ENCODE data around the gene FKBP8. TPM values are rescaled to one million over a fixed set of nuclear protein-coding genes. Genes with fewer than 3 reads are reported as not detected.
"Not testable (repeated sequence)": the region's sequence is repeated elsewhere in the genome, so short reads cannot be mapped to it uniquely, and the experiment has no call there.

FKBP8 gene
- total RNA-seq, 2 donors from 2014 or later: 189 to 224 TPM

DNA sequence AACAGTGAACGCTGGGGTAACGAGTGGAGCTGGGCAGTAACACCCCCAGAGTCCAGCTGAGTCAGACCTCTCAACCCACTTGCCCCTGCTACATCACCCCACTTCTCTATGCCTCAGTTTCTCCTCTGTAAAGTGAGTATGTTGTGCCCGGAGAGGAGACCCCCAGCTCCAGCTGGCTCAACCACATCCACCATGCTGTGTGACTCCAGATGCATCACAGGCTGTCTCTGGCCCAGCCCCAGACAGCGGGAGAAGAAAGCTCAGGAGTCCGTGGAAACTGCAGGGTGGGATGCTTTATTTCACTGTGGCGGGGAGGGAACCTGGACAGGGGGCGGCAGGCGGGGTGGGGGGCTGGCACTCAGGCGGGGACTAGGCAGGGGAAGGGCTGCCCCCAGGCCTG lies 11.9 kb downstream of the FKBP8 start:
- intact Hi-C loops (cut with DNase I): no loop called here
- no peak for DNase-seq (ENCODE audit: low spot score)

DNA sequence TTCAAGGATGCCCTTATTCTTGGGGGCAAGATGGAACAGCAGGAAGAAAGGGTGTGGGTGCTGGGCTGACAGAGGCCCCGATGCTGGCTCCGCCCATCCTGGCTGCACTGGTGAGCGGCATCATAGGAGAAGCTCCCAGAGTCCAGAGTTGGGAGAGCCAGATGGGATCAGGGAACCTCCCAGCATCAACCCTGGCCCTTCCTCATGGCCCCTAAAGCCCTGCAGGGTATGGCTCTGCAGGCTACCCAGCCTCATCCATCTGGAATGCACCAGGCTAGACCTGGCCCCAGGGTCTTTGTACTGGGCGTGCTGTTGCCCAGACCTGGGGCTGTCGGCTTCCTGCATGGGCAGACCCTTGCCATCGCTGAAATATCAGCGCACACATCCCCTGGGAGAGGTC lies 13.6 kb downstream of the FKBP8 start:
- DNase-seq (ENCODE audit: low spot score): no peak
- intact Hi-C loops (cut with DNase I): no loop called here

DNA sequence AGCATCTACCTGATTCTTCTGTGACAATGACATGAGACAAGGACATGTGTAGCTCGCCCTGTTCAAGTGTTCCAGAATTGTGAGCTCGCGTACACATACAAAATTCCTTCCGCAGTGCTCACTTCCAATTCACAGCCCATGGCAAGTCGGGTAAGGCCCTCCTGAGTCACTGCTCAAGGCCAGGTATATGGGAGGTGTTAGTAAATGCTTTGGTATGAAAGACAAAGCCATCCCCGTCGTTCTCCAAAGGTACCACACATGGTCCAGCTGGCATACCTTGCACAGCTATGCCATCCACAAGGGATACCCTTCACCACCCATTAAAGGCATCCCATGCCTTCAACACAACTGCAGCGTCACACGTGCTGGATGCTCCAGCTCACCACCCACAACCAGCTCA lies 17.1 kb downstream of the FKBP8 start:
- intact Hi-C loops (cut with DNase I): no loop called here
- no peak for DNase-seq (ENCODE audit: low spot score)

DNA sequence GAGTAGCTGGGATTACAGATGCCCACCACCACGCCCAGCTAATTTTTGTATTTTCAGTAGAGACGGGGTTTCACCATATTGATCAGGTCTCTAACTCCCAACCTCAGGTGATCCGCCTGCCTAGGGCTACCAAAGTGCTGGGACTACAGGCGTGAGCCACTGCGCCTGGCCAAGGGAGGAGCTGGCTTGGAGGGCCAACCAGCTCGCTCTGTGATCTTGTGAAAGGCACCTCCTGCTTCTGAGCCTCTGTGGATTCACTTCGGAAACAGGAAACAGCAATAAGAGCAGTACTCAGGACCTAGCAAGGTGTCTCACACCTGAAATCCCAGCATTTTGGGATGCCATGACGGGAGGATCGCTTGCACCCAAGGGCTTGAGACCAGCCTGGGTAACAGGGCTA lies 19.5 kb downstream of the FKBP8 start:
- DNase-seq (ENCODE audit: low spot score): no peak
- intact Hi-C loops (cut with DNase I): no loop called here

DNA sequence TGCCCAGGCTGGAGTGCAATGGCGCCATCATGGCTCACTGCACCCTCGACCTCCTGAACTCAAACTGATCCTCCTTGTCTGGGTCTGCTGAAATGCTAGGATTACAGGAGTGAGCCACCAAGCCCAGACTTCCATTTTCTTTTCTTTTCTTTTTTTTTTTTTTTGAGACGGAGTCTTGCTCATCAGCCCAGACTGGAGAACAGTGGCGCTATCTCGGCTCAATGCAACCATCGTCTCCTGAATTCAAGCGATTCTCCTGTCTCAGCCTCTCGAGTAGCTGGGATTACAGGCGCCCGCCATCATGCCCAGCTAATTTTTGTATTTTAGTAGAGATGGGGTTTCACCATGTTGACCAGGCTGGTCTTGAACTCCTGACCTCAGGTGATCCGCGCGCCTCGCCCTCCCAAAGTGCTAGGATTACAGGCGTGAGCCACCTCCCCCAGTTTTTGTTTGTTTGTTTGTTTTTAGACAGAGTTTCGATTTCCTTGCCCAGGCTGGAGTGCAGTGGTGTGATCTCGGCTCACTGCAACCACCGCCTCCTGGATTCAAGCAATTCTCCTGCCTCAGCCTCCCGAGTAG lies 20.4 kb downstream of the FKBP8 start:
- intact Hi-C loops (cut with DNase I); DNase-seq (ENCODE audit: low spot score): not testable (repeated sequence)

DNA sequence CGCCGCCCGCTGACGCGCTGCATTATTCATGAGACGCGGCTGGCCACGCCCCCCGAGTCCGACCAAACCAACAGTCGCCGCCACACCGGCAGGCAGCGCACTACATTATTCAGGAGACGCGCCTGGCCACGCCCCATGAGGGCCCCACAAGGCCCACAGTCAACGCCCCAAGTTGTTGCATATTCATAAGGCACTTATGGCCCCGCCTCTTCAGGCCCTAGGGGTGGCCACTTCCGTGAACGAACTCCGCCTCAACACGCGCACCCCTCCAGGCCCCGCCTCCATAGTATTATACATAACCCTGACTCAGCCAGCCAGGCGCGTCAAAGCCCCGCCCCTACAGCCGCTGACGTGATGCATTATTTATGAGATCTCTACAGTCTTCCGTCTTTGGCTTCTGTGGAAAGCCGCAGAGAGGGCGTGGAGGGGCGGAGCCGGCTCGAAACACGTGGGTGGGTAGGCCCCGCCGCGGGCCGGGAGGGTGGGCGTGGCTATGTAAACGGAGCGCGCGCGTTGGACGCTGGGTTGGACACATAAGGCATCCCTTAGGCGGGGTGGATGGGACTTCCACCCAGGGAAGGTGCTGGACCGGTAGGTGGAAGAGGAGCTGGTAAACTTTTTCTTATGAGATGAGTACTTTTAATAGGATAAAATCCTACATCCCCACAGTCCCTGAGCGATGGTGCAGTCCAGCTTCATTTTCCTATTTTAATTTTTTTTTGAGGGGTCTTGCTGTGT lies 21.1 kb downstream of the FKBP8 start:
- intact Hi-C loops (cut with DNase I): no loop called here
- DNase-seq (ENCODE audit: low spot score): peak; percentile 100

DNA sequence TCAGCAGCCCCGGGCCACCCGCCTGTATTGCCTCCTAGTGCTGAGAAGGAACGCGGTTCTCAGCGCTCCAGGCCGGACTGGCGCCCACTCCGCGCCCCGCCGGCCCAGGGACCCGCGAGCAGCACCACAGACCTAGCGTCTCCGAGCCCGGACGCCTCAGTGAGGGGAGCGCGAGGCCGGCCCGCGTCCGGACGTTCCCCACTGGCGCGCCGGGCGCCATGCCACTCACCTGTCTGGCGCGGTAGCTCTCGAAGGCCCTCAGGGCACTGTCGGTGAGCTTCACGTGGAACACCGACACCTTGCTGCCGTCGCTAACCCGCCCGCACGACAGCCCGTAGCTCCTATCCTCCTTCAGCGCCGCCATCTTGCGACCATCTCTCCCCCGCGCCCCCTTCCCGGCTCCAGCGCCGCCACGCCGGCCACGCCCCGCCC lies 21.7 kb downstream of the FKBP8 start, which contains the start of gene ELL:
Gene ELL, minus strand, starts transcription at position 379 of the 432 bp plus-strand sequence. Its CDS starts 15 bp downstream, at position 364.
- no peak for DNase-seq (ENCODE audit: low spot score)
- intact Hi-C loops (cut with DNase I): no loop called here

DNA sequence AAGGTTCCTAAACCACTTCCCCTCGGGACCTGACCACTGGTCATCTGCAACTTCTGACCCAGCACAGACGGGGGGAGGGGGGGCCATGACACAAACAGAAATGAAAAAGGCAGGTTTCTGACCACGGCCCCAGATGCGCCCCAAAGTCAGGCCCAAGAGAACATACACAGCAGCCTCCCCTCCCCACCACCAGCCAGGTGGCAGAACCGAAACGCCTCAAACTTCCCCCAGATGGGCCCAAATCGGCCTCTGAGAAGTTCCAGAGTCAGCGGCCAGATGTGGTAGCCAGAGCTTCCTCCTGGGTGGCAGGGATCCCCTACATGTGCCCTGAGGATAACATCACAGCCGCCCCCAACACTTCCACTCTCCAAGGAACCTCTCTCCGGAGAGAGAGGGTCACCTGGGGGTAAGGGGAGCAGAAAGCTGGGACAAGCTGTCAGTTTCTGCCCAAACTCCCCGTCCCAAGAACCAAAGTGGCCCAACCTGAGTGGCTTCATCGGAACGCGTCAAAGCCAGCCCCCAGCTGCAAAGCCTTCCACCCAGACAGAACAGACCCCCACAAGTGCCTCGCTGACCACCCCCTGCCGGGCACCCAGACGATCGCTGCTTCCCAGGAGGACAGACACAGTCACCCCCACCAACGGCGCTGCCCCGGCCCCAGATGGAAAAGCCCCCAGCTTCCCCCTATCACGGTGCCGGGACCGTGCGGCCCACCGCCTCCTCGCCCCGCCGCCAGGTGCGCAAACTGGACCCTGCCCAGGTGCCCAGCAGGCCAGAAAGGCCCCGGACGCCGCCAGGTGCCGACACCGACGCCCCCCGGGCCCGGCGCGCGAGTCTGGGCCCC lies 22.3 kb downstream of the FKBP8 start:
- DNase-seq (ENCODE audit: low spot score): no peak
- intact Hi-C loops (cut with DNase I): no loop called here

DNA sequence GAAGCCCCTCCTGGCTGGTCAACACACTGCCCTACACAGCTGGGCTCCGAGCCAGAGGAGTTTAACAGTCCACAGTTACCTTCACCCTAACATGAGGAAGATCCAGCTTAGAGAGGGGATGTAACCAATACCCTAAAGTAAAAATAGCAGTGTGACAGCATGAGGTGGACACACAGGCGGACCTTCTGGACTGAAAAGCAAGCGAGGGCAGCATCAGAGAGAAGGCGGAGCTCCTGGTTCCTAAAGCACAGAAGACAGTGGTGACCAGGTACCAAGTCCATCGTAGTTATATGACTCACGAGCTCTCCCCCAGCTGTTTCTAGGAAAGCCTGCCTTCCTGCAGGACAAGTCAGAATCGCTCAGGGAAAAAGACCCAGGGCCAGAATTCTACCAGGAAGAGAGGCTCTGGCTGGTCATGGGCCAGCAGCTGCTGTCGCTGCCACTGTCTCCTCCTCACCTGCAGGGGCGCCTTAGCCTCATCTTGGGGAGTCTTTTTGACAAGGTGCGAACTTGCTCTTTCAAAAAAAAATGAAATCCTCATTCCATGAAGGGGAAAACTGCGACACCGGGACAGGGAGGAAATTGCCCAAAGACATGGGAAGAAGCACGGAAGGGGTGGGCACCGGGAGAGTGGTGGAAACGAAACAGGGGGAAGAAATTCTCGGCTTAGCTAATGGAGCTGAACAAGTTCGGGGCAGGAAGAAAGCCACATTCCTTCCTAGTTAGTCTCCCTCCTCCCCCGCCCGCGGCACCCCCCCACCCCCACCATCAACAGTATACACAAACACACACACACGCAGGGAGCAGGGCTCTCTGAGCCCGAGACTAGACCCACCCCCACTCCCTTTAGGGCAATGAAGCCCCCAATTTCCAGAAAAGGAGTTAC lies 23.2 kb downstream of the FKBP8 start:
- no peak for DNase-seq (ENCODE audit: low spot score)
- intact Hi-C loops (cut with DNase I): loop anchor here in 1 of 2 donors (5.0 kb wide), 1 partner anchor 53 kb away; no protein-coding TSS in a partner anchor

DNA sequence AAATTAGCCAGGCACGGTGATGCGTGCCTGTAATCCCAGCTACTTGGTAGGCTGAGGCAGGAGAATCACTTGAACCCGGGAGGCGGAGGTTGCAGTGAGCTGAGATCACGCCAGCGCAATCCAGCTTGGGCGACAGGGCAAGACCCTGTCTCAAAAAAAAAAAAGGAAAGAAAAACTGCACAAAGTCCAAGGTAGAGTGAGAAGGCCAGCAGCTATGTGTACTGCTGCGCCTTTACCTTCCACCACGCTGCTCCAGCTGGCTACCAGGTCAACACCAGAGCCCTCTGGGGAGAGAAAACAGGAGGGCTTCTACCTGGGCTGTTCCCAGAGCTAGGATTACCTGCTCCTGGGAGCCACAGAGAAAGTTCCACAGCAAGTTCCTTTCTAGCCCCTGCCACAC lies 24.7 kb downstream of the FKBP8 start:
- DNase-seq (ENCODE audit: low spot score): no peak
- intact Hi-C loops (cut with DNase I): loop anchor here in 1 of 2 donors (5.0 kb wide), 1 partner anchor 51 kb away; no protein-coding TSS in a partner anchor

DNA sequence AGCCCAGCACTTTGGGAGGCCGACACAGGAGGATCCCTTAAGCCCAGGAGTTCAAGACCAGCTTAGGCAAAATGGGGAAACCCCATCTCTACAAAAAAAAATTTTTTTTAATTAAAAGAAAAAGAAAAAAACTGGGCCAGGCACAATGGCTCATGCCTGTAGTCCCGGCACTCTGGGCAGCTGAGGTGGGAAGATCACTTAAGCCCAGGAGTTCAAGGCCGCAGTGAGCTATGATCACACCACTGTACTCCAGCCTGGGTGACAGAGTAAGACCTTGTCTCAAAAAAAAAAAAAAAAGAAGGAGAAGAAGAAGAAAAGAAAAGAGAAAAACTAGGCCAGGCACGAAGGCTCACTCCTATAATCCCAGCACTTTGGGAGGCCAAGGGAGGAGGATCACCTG lies 25.8 kb downstream of the FKBP8 start:
- intact Hi-C loops (cut with DNase I): loop anchor here in 1 of 2 donors (5.0 kb wide), 1 partner anchor 50 kb away; no protein-coding TSS in a partner anchor
- DNase-seq (ENCODE audit: low spot score): no peak

DNA sequence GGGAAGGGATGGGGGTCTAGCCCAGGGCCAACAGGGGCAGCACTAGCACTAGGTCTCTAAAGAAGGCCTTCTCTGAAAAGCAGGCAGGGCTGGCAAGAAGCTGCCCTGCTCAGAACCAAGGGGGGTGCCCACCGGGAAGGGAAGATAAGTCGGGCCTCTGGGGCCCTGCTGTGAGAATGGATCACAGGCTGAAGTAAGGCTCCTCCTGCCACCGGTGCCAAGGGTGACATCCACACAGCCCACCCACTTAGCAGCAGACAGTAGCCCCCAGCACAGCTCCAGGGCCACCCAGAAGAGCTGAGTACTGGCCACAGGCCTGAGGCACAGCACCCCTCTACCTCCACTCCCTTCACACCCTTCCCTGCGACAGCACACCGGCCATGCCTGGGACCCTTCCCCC lies 27.4 kb downstream of the FKBP8 start:
- intact Hi-C loops (cut with DNase I): loop anchor here in 1 of 2 donors (5.0 kb wide), 1 partner anchor 49 kb away; no protein-coding TSS in a partner anchor
- no peak for DNase-seq (ENCODE audit: low spot score)

DNA sequence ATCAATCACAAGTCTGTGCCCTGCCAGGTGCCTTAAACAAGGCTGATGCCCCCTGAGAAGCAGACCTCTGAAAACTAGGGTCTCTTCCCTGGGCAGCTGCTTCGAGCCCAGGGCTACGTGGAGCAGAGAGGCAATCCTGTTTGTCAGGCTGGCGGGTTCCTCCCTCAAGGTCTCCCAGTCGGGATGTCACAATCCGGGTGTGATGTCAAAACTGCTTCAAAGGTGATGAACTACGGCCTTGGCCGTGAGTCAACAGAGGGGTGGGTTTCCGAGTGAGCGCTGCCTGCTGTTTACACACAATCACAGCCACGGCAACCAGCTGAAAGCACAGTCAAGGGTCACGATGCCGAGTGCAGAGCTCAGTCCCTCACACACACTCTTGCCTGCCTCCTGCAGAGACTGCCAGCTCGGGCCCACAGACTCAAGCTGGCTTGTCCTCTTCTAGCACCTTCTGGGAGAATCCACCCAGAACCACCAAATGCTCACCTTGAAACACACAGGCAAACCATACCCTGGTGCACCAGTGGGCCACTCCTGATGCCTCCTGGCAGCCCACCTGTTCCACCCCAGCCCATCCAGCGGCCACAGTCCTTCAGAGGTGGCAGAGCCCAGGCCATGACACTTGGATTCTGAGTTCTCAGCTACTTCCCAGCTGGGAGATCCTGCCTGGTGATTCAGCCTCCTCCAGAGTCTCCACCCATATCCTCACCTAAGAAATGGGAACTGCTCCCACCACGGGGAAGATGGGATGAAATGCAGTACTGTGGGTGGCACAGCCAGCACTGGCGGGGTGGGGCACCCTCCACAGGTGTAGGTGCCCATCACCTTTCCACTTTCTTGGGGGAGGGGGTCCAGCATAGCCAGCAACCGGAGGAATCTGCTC lies 28.3 kb downstream of the FKBP8 start:
- peak; percentile 90 for DNase-seq (ENCODE audit: low spot score)
- intact Hi-C loops (cut with DNase I): loop anchor here (5.0 kb wide), 2 partner anchors 48 to 387 kb away; no protein-coding TSS in a partner anchor

DNA sequence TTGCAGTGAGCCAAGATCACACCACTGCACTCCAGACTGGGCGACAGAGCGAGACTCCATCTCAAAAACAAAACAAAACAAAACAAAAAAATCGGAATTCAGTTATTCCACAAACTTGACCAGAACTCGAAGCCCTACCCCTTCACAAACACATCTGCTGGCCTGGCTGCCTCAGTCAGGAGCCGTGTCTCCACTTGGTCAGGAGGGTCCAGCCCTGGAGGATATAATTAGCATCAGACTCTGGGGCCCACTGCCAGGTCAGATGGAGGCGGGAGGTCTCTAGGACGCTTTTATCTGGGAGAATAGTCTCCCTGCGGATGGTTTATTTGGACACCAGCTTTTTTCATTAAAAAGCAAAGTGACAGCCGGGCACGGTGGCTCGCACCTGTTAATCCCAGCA lies 29.5 kb downstream of the FKBP8 start:
- no peak for DNase-seq (ENCODE audit: low spot score)
- intact Hi-C loops (cut with DNase I): loop anchor here in 1 of 2 donors (5.0 kb wide), 1 partner anchor 388 kb away; no protein-coding TSS in a partner anchor

DNA sequence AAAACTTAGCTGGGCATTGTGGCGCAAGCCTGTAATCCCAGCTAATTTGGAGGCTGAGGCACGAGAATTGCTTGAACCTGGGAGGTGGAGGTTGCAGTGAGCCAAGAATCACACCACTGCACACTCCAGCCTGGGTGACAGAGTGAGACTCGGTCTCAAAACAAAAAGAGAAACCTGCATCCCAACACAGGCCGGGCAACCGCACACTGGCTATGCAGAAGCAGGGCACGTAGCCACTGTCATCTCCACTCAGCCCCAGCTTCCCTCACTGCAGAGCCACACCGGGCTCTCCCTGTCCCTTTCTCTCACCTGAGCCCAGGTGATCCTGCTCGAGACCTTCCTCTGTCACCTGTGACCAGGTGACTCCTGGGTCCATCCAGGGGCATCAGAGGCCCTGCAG lies 33.2 kb downstream of the FKBP8 start:
- intact Hi-C loops (cut with DNase I): loop anchor here in 1 of 2 donors (5.0 kb wide), 1 partner anchor 392 kb away; no protein-coding TSS in a partner anchor

DNA sequence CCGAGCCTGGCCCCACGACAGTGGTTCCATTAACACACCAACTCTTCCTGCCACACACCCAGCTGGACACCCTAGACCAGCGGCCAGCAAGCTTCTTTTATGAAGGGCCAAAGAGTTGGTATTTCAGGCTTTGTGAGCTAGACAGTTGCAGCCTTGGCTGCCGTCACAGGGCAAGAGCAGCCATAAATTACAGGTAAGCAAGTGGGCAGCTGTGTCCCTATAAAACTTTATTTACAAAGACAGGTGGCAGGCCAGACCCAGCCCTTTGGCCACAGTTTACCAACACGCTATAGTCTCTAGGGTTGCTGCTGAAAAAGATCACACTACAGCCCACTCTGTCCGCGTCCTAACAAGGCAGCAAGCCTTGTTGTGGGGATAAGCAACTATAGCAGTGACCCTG lies 34.8 kb downstream of the FKBP8 start:
- DNase-seq (ENCODE audit: low spot score): no peak
- intact Hi-C loops (cut with DNase I): loop anchor here in 1 of 2 donors (5.0 kb wide), 1 partner anchor 36 kb away; no protein-coding TSS in a partner anchor

More for the DNA sequence above, 33.2 kb downstream of the FKBP8 start:
- DNase-seq (ENCODE audit: low spot score): no peak

DNA sequence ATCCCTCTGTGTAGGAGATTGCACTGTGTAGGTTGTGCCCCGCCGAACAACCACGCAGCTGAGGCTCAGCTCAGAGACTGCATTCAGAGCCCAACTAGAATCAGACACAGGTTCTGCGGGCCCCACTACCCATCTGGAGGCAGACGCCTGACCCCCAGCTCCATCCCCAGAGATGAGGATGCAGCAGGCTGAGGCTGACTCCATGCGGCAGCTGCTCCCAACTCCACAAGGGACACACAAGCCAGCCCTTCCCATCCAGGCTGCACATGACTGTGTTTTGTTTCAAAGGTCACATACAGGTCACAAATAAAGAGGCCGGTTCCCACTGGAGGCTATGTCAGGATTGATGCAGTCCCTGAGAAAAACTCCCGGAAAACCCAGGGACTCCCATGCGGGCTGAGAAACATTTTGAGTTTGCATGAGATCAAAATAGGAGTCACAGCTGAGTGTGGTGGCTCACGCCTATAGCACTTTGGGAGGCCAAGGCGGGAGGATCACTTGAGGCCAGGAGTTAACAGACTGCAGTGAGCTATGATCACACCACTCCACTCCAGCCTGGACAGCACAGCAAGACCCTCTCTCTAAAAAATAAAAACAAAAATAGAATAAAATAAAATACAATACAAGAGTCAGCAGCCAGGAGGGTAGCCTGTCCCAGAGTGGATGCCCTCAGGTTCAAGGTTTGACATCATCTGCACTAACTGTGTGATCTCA lies 35.5 kb downstream of the FKBP8 start:
- intact Hi-C loops (cut with DNase I): loop anchor here in 1 of 2 donors (5.0 kb wide), 1 partner anchor 36 kb away; no protein-coding TSS in a partner anchor
- DNase-seq (ENCODE audit: low spot score): no peak
